Duodenal mucosa (tissue), 2 donors: Measurements from ENCODE around the gene CACNA1D.
"Not testable (repeated sequence)": the region's sequence is repeated elsewhere in the genome, so short reads cannot be mapped to it uniquely, and the experiment has no call there.

Experiments
- H3K27ac ChIP-seq: one replicate; pipeline ENCODE4 v1.7.0; 2013; ENCODE audit warnings: low read depth, low read length
- H3K27me3 ChIP-seq, 2 donors: one replicate each; pipeline ENCODE4 v1.7.0; 2013; ENCODE audit warnings: low read length in 2 of 2, control low read depth in 1 of 2; ENCODE audit not compliant: insufficient read depth in 2 of 2, control insufficient read depth in 1 of 2
- H3K36me3 ChIP-seq, 2 donors: one replicate each; pipeline ENCODE4 v1.7.0; 2013; ENCODE audit warnings: low read length in 2 of 2, control low read depth in 1 of 2; ENCODE audit not compliant: insufficient read depth in 2 of 2, control insufficient read depth in 1 of 2
- H3K4me1 ChIP-seq, 2 donors: one replicate each; pipeline ENCODE4 v1.7.0; 2013; ENCODE audit warnings: low read length in 2 of 2, control low read depth in 1 of 2; ENCODE audit not compliant: insufficient read depth in 2 of 2, control insufficient read depth in 1 of 2
- H3K4me3 ChIP-seq, 2 donors: one replicate each; pipeline ENCODE4 v1.7.0; 2013; ENCODE audit warnings: low read length in 2 of 2, low read depth in 1 of 2
- H3K9ac ChIP-seq, 2 donors: one replicate each; pipeline ENCODE4 v1.7.0; 2013; ENCODE audit warnings: low read length in 2 of 2, low read depth in 1 of 2
- H3K9me3 ChIP-seq, 2 donors: one replicate each; pipeline ENCODE4 v1.7.0; 2013; ENCODE audit warnings: low read length in 2 of 2, control low read depth in 1 of 2; ENCODE audit not compliant: control insufficient read depth in 1 of 2

The CACNA1D gene

DNA sequence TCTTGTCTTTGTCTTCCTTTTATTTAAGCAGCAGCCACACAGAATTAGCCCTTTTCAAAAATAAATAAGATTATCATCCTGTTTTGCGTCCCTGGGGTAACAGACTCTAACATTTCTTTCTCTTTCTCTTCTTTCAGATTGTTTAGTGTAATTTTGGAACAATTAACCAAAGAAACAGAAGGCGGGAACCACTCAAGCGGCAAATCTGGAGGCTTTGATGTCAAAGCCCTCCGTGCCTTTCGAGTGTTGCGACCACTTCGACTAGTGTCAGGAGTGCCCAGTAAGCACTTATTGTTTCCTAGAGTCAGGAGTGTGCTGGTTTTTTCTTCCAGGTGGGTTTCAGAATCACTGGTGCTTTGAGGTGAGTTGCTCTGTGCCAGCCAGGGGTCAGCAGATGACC is 165.6 kb downstream of the CACNA1D start:
- H3K4me3 ChIP-seq: no peak overlapping the region
- peaks cover 0 to 3% of the 10 kb centered on the region in 2 donors for H3K36me3 ChIP-seq
- no peaks in the 10 kb centered on the region for H3K27me3 ChIP-seq
- peaks cover 0 to 3% of the 10 kb centered on the region in 2 donors for H3K9me3 ChIP-seq
- no peak overlapping the region for H3K27ac ChIP-seq
- H3K4me1 ChIP-seq: peaks cover 5 to 6% of the 10 kb centered on the region in 2 donors
- H3K9ac ChIP-seq: no peak overlapping the region

DNA sequence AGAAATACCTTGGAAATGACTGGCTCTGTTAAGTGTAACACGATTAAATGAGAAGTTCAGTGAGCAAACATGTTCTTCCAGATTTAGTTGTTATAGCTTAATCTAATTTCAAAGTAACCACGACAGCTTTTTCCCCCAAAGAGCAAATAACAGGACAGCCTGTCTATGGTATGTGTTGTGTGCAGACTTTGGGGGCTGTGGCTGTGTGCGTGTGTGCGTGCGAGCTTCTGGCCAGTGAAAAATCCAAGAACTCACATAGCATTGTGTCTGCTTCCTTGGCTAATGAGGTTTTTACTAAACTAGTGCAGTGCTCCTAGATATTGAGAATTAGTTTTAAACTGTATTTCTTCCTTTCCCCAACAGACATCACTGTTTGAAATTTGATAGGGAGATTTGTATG is 167.1 kb downstream of the CACNA1D start:
- peaks cover 0 to 10% of the 10 kb centered on the region in 2 donors for H3K36me3 ChIP-seq
- H3K27me3 ChIP-seq: no peaks in the 10 kb centered on the region
- H3K9ac ChIP-seq: no peak overlapping the region
- H3K4me3 ChIP-seq: no peak overlapping the region
- no peaks in the 10 kb centered on the region for H3K9me3 ChIP-seq
- no peak overlapping the region for H3K27ac ChIP-seq
- peaks cover 5 to 6% of the 10 kb centered on the region in 2 donors for H3K4me1 ChIP-seq

DNA sequence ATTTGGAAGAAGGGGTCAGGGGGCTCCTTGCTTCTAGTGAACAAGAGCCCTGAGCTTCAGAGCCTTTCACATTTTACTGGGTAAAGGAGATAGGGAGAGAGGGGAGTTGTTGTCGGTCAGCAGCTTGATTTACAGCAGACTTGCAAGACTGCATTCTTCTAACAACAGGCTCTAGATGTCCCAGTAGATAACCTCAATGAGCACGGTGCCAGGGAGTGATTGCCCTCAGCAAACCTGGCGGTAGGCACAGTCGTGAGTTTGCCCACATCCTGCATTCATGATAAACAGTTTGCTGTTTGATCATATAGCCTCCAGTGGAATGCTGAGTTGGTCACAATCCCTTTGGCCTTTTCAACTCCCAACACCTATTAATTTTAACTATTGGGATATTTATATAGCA is 170.4 kb downstream of the CACNA1D start:
- not testable (repeated sequence) for H3K27ac ChIP-seq, H3K9ac ChIP-seq, H3K9me3 ChIP-seq, H3K4me3 ChIP-seq, H3K27me3 ChIP-seq, H3K4me1 ChIP-seq, H3K36me3 ChIP-seq

DNA sequence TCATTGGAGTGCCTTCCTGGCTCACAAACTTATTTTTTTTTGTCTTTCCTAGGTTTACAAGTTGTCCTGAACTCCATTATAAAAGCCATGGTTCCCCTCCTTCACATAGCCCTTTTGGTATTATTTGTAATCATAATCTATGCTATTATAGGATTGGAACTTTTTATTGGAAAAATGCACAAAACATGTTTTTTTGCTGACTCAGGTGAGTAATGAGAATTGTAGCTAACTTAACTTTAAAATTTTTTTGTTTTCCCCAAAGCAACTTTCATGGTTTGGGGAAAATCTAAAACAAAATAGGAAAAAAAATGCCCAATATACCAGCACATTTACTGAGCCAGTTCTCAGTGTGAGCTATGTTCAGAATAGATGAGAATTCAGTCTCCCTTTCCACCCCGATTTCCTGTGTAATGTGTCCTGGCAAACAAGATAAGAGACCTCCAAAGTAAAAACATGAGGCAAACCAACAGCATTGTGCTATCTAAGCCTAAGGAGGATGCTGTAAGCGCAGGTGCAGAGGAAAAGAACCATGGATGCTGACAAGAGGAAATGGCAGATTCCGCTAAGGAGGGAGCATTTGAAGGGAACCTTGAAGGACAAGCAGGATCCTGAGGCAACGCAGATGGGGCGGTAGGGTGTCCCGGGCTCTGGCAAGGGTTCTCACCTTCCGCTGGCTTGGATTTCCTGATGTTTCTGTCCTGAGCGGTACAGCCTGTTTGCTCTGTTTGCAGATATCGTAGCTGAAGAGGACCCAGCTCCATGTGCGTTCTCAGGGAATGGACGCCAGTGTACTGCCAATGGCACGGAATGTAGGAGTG is 171.4 kb downstream of the CACNA1D start:
- Histone ChIP-seq H3K9ac (no peak overlapping the region), H3K4me3 (no peak overlapping the region), H3K36me3 (peaks cover 0 to 7% of the 10 kb centered on the region in 2 donors), H3K9me3 (no peaks in the 10 kb centered on the region), H3K27ac (no peak overlapping the region), H3K27me3 (no peaks in the 10 kb centered on the region), H3K4me1 (no peaks in the 10 kb centered on the region)

DNA sequence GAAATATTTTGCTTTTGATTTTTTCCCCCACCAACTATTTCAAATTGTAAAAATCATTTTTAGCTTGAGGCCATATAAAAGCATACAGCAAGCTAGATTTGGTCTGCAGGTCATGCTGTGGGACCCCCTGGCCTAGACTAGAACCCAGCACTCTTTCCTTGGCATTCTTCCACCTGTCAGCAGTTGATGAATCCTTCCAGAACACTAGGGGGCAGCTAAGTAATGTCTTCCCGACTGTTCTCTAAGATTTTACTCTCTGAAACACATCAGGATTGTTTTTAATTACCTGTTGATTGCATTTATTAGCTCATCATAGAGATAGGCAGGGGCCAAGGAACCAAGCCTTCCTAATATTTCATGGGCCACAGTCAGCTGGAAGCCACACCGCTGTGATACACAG is 174.5 kb downstream of the CACNA1D start:
- H3K27ac ChIP-seq: no peak overlapping the region
- H3K9me3 ChIP-seq: no peaks in the 10 kb centered on the region
- H3K4me1 ChIP-seq: no peaks in the 10 kb centered on the region
- H3K9ac ChIP-seq: no peak overlapping the region
- H3K36me3 ChIP-seq: peaks cover 0 to 10% of the 10 kb centered on the region in 2 donors
- no peaks in the 10 kb centered on the region for H3K27me3 ChIP-seq
- H3K4me3 ChIP-seq: no peak overlapping the region

DNA sequence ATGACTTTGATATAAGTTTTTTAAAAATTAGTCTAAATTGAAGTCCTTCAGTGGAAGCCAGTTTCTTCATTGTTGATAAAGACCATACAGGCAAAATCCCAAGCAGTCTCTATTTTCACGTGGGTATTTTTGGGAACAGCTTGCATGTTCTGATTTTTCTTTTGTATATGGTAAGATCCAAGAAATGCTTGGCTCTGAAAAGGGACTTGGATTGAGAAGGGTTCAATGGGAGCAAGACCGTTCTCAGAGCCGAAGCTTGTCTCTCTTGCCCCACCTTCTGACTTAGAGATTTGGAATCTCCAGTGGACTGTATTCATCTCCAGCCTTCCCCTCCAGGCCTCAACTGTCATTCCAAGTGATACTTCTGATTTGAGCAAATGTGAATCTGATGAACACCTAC is 176.3 kb downstream of the CACNA1D start:
- peaks cover 0 to 10% of the 10 kb centered on the region in 2 donors for H3K36me3 ChIP-seq
- no peak overlapping the region for H3K4me3 ChIP-seq
- no peaks in the 10 kb centered on the region for H3K4me1 ChIP-seq
- no peak overlapping the region for H3K27ac ChIP-seq
- H3K9ac ChIP-seq: no peak overlapping the region
- no peaks in the 10 kb centered on the region for H3K9me3 ChIP-seq
- H3K27me3 ChIP-seq: no peaks in the 10 kb centered on the region

DNA sequence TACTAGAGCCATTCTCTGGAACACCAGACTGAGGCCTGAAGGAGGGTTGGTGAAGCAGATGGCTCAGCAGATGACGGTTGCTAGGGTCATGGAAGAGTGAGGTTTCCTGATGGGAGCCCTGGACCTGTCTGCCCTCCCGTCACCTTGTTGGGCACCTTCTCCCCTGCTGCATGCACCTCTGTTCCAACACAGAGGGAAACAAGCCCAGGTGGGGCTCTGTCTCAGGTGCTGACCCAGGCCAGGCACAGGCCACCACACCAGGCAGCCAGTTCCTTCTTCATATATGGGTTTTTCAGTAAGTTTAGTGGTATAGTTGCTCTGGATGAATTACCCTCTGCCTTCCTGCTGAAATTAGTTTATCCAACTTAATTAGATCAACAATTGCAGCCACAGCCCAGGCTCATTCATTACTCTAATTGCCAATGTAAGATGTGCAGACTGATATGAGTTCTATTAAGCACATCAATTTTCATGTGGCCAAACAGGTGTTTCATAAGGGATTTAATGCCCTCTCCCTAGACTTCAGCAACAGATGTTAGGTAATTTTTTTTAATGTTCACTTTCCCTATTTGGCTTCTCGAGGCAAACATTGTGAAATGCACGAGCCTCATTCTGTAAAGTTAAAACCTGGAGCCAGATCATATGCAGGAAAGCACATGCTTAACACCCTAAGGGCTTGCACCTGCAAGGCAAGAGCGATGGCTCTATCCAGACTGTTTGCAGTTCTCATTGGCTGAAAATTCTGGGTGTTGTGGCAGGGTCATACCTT is 177.0 kb downstream of the CACNA1D start:
- H3K9me3 ChIP-seq: no peaks in the 10 kb centered on the region
- no peak overlapping the region for H3K9ac ChIP-seq
- no peak overlapping the region for H3K4me3 ChIP-seq
- H3K36me3 ChIP-seq: peaks cover 0 to 4% of the 10 kb centered on the region in 2 donors
- no peaks in the 10 kb centered on the region for H3K27me3 ChIP-seq
- H3K27ac ChIP-seq: no peak overlapping the region
- H3K4me1 ChIP-seq: no peaks in the 10 kb centered on the region

DNA sequence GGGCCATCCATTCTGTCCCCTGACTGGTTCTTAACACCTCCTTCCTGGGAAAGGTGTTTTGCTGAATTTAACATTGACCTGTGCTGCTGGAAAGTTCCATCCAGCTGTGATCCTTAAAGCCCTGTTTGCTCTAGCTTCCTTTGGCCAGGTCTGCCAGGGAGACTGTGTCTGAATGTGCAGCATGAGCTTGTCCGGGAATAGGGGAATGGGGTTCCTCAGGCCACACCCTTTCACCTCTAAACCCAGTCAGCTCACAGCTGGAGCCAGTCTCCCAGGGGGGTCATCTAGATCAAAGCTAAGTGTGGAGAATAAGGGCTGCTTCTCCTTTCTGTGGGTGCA is 177.5 kb downstream of the CACNA1D start:
- Histone ChIP-seq H3K36me3 (peaks cover 0 to 4% of the 10 kb centered on the region in 2 donors), H3K27me3 (no peaks in the 10 kb centered on the region), H3K9ac (no peak overlapping the region), H3K4me1 (no peaks in the 10 kb centered on the region), H3K4me3 (no peak overlapping the region), H3K9me3 (no peaks in the 10 kb centered on the region), H3K27ac (no peak overlapping the region)

DNA sequence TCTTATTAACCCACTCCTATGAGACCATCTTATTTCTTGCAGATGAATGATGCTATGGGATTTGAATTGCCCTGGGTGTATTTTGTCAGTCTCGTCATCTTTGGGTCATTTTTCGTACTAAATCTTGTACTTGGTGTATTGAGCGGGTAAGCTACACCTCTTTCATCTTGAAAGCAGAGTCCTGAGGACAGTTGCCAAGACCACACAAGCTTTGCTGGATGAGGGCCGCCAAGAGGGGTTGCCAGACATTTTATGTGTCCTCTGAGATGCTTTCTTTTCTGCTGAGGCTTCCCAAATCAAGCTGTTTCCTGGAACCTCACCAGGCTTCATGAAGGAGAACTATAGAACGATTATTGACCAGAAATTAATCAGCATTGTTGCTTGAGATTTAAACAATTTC is 178.6 kb downstream of the CACNA1D start:
- no peaks in the 10 kb centered on the region for H3K4me1 ChIP-seq
- H3K9ac ChIP-seq: no peak overlapping the region
- no peak overlapping the region for H3K4me3 ChIP-seq
- peaks cover 0 to 4% of the 10 kb centered on the region in 2 donors for H3K36me3 ChIP-seq
- H3K27ac ChIP-seq: no peak overlapping the region
- no peaks in the 10 kb centered on the region for H3K27me3 ChIP-seq
- H3K9me3 ChIP-seq: no peaks in the 10 kb centered on the region

DNA sequence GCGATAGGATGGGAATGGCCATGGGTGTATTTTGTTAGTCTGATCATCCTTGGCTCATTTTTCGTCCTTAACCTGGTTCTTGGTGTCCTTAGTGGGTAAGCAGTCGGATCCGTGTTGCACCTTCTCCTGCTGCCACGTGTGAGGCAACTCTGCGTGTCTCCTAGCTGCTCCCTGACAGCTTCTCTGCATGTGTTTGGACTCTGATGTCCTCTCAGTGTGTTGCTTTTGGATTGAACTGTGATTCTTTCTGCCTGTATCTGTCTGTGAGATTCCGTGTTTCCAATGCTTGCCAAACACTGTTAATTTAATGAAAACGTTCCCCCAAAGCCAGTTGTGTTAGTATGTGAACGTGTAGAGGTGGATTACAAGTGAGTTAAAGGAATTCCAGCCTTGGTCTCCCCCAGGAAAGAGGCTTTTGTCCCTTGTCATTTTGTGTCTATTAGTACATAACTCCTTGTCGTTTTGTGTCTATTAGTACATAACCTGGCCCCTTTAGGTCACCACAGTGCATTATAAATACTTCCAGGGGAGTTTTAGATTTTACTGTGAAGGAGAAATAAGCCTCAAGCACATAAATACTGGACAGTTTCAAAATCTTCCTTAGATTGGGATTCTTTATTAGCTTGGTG is 179.4 kb downstream of the CACNA1D start:
- Histone ChIP-seq H3K9ac (no peak overlapping the region), H3K9me3 (no peaks in the 10 kb centered on the region), H3K27me3 (no peaks in the 10 kb centered on the region), H3K4me3 (no peak overlapping the region), H3K36me3 (peaks cover 0 to 4% of the 10 kb centered on the region in 2 donors), H3K27ac (no peak overlapping the region), H3K4me1 (no peaks in the 10 kb centered on the region)
